Natural killer cell (primary cell): ENCODE data around the gene HPD. TPM values are rescaled to one million over a fixed set of nuclear protein-coding genes. Genes with fewer than 3 reads are reported as not detected.

Experiments
- ATAC-seq, 3 donors: fragments of 150-1000 bp in 2 of 3; fragments of 200-7000 bp in 1 of 3; cut with Tn5 transposase; 1 replicate in 1 of 3; 2 replicates in 2 of 3; pipeline ENCODE4 v1.10.0; 2021; ENCODE audit warnings: mild to moderate bottlenecking in 2 of 3, moderate library complexity in 2 of 3
- DNase-seq, 2 donors: peaks; one replicate each; pipeline versions ENCODE4 v3.0.0 to v3.0.0-alpha.2; 2013 to 2021; ENCODE audit warnings: mixed read lengths in 1 of 2
- H3K27ac ChIP-seq: one replicate; pipeline ENCODE4 v1.5.1; 2013; ENCODE audit warnings: mild to moderate bottlenecking, low read length
- H3K27me3 ChIP-seq: one replicate; pipeline ENCODE4 v1.6.1; 2013; ENCODE audit warnings: low read length; ENCODE audit not compliant: control insufficient read depth, insufficient read depth
- H3K36me3 ChIP-seq: one replicate; pipeline ENCODE4 v1.6.1; 2013; ENCODE audit warnings: low read length; ENCODE audit not compliant: control insufficient read depth, insufficient read depth
- H3K4me1 ChIP-seq: one replicate; pipeline ENCODE4 v1.6.1; 2013; ENCODE audit warnings: low read length; ENCODE audit not compliant: control insufficient read depth, insufficient read depth
- H3K4me3 ChIP-seq: one replicate; pipeline ENCODE4 v1.5.1; 2013; ENCODE audit warnings: low read length
- H3K9me3 ChIP-seq: one replicate; pipeline ENCODE4 v1.6.1; 2013; ENCODE audit warnings: low read length; ENCODE audit not compliant: control insufficient read depth, insufficient read depth
- H3K27ac Mint-ChIP-seq, 2 donors: one replicate each; pipeline ENCODE4 v1.8.0; 2022; ENCODE audit warnings: mild to moderate bottlenecking in 2 of 2, mixed read lengths in 2 of 2, moderate library complexity in 1 of 2
- H3K27me3 Mint-ChIP-seq, 2 donors: one replicate each; pipeline ENCODE4 v1.8.0; 2022; ENCODE audit warnings: low read depth in 2 of 2, mixed read lengths in 2 of 2
- H3K36me3 Mint-ChIP-seq: one replicate; pipeline ENCODE4 v1.8.0; 2022; ENCODE audit warnings: mixed read lengths
- H3K4me1 Mint-ChIP-seq, 2 donors: one replicate each; pipeline ENCODE4 v1.8.0; 2022; ENCODE audit warnings: mixed read lengths in 2 of 2
- H3K4me3 Mint-ChIP-seq: one replicate; pipeline ENCODE4 v1.8.0; 2022; ENCODE audit warnings: mild to moderate bottlenecking, moderate library complexity, mixed read lengths
- H3K9me3 Mint-ChIP-seq, 2 donors: one replicate each; pipeline ENCODE4 v1.8.0; 2022; ENCODE audit warnings: mixed read lengths in 2 of 2
- WGBS: methylation state at CpG from one replicate; pipeline ENCODE4 v1.1.7; 2013; ENCODE audit warnings: missing lambda C conversion rate; ENCODE audit not compliant: insufficient coverage; 5-methylcytosine and 5-hydroxymethylcytosine counted together
- intact Hi-C: fragments of 100-400 bp; cut with micrococcal nuclease; formaldehyde crosslinking; loops from one replicate; pipeline ENCODE4 v1.14.2; 2022
- total RNA-seq, 4 donors: library from RNA; stranded (reverse); fragments of 120-200 nt in 1 of 4; gene quantifications; one replicate each; pipeline versions ENCODE4 v1.2.3 to v1.2.4, GENCODE V29; 2013 to 2022
- TF ChIP-seq, protein P1 (sequence below): fragments of 200-600 bp; IDR thresholded peaks from one replicate; pipeline ENCODE4 v1.8.0; 2022; ENCODE audit warnings: antibody characterized with exemption

The HPD gene
- total RNA-seq, 3 donors from 2014 or later (not counting 1 experiment from before 2014, with no cell fraction given) = not detected

DNA sequence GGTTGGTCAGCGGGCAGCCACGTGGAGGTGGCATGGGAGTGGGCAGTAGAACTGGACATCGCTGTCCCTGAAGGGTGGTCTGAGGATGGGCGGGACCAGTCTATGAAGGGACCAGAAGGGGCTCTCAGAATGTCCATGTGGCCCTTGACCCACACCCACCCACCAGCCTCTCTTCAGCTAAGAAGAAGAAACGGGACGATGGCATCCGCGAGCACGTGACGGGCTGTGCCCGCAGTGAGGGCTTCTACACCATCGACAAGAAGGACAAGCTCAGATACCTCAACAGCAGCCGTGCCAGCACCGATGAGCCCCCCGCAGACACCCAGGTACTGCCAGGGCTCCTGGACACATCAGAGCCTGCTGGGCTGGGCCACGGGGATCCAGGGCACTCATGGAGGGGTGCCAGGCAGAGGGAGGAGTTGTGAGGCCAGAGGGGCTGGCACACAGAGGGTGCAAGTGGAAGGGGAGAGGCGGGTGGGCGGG, 33.6 kb downstream of the HPD start:
- ATAC-seq (no peak), DNase-seq (no peak)
- H3K4me3 Mint-ChIP-seq = no peak overlapping the region
- no peak overlapping the region for H3K27ac ChIP-seq
- H3K27me3 Mint-ChIP-seq = no peaks in the 10 kb centered on the region
- H3K27me3 ChIP-seq = no peaks in the 10 kb centered on the region
- H3K36me3 Mint-ChIP-seq = no peaks in the 10 kb centered on the region
- no peak overlapping the region for H3K4me3 ChIP-seq
- H3K4me1 ChIP-seq = no peaks in the 10 kb centered on the region
- H3K9me3 ChIP-seq = no peaks in the 10 kb centered on the region
- H3K36me3 ChIP-seq = peaks cover 68% of the 10 kb centered on the region
- TF ChIP-seq, protein P1, sequence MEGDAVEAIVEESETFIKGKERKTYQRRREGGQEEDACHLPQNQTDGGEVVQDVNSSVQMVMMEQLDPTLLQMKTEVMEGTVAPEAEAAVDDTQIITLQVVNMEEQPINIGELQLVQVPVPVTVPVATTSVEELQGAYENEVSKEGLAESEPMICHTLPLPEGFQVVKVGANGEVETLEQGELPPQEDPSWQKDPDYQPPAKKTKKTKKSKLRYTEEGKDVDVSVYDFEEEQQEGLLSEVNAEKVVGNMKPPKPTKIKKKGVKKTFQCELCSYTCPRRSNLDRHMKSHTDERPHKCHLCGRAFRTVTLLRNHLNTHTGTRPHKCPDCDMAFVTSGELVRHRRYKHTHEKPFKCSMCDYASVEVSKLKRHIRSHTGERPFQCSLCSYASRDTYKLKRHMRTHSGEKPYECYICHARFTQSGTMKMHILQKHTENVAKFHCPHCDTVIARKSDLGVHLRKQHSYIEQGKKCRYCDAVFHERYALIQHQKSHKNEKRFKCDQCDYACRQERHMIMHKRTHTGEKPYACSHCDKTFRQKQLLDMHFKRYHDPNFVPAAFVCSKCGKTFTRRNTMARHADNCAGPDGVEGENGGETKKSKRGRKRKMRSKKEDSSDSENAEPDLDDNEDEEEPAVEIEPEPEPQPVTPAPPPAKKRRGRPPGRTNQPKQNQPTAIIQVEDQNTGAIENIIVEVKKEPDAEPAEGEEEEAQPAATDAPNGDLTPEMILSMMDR = no peak
- WGBS = 96% methylated on average over 18 of the region's 18 CpGs
- H3K4me1 Mint-ChIP-seq = peaks cover 6 to 22% of the 10 kb centered on the region in 2 donors
- intact Hi-C loops = no loop called here
- H3K27ac Mint-ChIP-seq = peak overlapping the region in 1 of 2 donors; percentile 31
- no peaks in the 10 kb centered on the region for H3K9me3 Mint-ChIP-seq

DNA sequence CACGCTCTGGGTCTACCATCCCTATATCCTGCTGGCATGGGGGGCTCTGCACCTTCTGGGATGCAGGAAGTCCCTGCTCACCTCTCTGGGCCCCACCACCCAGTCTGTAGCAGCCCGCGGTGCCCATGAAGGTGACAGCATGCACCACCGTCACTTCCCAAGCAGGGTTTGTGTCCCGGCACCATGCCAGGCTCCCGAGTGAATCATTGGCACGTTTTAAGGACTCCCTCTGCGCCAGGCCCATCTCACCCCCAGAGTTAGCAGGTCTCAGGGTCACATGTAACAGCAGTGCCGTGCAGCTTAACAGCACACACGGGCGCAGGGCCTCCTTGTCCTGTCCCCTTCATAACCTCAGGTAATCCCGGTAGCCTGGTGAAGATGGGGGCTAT, 34.9 kb downstream of the HPD start:
- H3K27ac ChIP-seq = no peak overlapping the region

DNA sequence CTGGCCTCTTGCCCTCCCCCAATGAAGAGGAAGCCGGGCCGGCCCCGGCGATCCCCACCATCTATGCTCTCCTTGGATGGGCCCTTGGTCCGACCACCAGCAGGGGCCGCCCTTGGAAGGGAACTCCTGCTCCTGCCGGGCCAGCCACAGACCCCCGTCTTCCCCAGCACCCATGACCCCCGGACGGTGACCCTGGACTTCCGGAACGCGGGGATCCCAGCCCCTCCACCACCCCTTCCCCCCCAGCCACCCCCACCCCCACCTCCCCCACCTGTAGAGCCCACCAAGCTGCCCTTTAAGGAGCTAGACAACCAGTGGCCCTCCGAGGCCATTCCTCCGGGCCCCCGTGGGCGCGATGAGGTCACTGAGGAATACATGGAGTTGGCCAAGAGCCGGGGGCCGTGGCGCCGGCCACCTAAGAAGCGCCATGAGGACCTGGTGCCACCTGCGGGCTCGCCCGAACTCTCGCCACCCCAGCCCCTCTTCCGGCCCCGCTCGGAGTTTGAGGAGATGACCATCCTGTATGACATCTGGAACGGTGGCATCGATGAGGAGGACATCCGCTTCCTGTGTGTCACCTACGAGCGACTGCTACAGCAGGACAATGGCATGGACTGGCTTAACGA, 35.4 kb downstream of the HPD start:
- H3K4me1 ChIP-seq = no peaks in the 10 kb centered on the region
- Mint-ChIP-seq H3K27me3 (no peaks in the 10 kb centered on the region), H3K27ac (no peak overlapping the region), H3K36me3 (no peaks in the 10 kb centered on the region), H3K4me1 (peaks cover 6 to 12% of the 10 kb centered on the region in 2 donors), H3K9me3 (no peaks in the 10 kb centered on the region), H3K4me3 (no peak overlapping the region)
- no peak for ATAC-seq
- peaks cover 61% of the 10 kb centered on the region for H3K36me3 ChIP-seq
- H3K27ac ChIP-seq = no peak overlapping the region
- H3K27me3 ChIP-seq = no peaks in the 10 kb centered on the region
- H3K9me3 ChIP-seq = no peaks in the 10 kb centered on the region
- DNase-seq = no peak
- TF ChIP-seq, protein P1 = no peak
- no peak overlapping the region for H3K4me3 ChIP-seq
- WGBS = 95% methylated on average over 31 of the region's 36 CpGs
- intact Hi-C loops = no loop called here

More for the DNA sequence above, 34.9 kb downstream of the HPD start:
- H3K4me3 Mint-ChIP-seq = no peak overlapping the region
- H3K4me3 ChIP-seq = no peak overlapping the region
- 95% methylated on average over 11 of the region's 12 CpGs for whole genome bisulfite sequencing
- H3K4me1 ChIP-seq = no peaks in the 10 kb centered on the region
- peaks cover 6 to 16% of the 10 kb centered on the region in 2 donors for H3K4me1 Mint-ChIP-seq
- H3K27me3 Mint-ChIP-seq = no peaks in the 10 kb centered on the region
- peaks cover 66% of the 10 kb centered on the region for H3K36me3 ChIP-seq
- TF ChIP-seq, protein P1 = no peak
- H3K27ac Mint-ChIP-seq = no peak overlapping the region
- no peaks in the 10 kb centered on the region for H3K9me3 ChIP-seq
- ATAC-seq (no peak), DNase-seq (no peak)
- intact Hi-C loops = no loop called here
- no peaks in the 10 kb centered on the region for H3K36me3 Mint-ChIP-seq
- no peaks in the 10 kb centered on the region for H3K9me3 Mint-ChIP-seq
- no peaks in the 10 kb centered on the region for H3K27me3 ChIP-seq
